GM12892 (cell line): ENCODE measurements around the gene ST7L.

Experiments used
- POLR2A ChIP-seq: IDR thresholded peaks from 2 replicates; pipeline ENCODE4 v1.6.1; 2011; ENCODE audit warnings: low read depth, low read length, control low read depth
- POLR2AphosphoS5 ChIP-seq: IDR thresholded peaks from 2 replicates; pipeline ENCODE4 v1.6.1; 2011; ENCODE audit warnings: low read depth, low read length, control low read depth

GRCh38 chr1:112581586-112582192 is 37.3 kb downstream of the ST7L start:
- TF ChIP-seq POLR2A (no peak), POLR2AphosphoS5 (no peak)
